Measurements from ENCODE around the gene HOXB1. TPM values are rescaled to one million over a fixed set of nuclear protein-coding genes. Genes with fewer than 3 reads are reported as not detected.

HOXB1 gene
- total RNA-seq, 2 experiments from 2014 or later, result not detected

- no peak for DNase-seq
- H3K4me3 Mint-ChIP-seq, result no peak overlapping the region
- peaks cover 21% of the 10 kb centered on the region for H3K27me3 Mint-ChIP-seq
- no peak overlapping the region for H3K27ac Mint-ChIP-seq
- peaks cover 22% of the 10 kb centered on the region for H3K4me1 Mint-ChIP-seq
- no peaks in the 10 kb centered on the region for H3K36me3 Mint-ChIP-seq
- no peaks in the 10 kb centered on the region for H3K9me3 Mint-ChIP-seq
These were observed 21.0 kb upstream of the HOXB1 start for GRCh38 chr17:48551596-48552465.

DNA sequence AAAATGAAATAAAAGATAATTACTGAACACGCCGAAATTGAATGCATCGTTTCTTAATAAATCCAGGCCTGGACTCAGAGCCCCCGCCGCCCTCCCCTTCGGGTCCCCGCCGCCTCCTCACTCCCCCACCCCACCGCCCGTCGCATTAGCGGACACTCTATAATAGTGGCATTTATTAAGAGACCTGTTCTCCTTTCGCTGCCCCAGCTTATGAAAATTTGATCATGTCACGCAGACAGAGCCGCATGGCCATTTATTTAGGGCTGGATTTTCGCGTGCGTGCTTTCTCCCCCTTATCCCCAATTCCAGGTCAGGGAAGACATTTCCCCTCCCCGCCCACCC, 20.4 kb upstream of the HOXB1 start:
- H3K4me1 Mint-ChIP-seq, result peaks cover 29% of the 10 kb centered on the region
- no peak overlapping the region for H3K27ac Mint-ChIP-seq
- no peak overlapping the region for H3K4me3 Mint-ChIP-seq
- H3K9me3 Mint-ChIP-seq, result no peaks in the 10 kb centered on the region
- H3K27me3 Mint-ChIP-seq, result peaks cover 16% of the 10 kb centered on the region
- H3K36me3 Mint-ChIP-seq, result no peaks in the 10 kb centered on the region
- no peak for DNase-seq

GRCh38 chr17:48550502-48551213, 19.8 kb upstream of the HOXB1 start:
- Mint-ChIP-seq H3K36me3 (no peaks in the 10 kb centered on the region), H3K27ac (no peak overlapping the region), H3K4me3 (no peak overlapping the region), H3K4me1 (peaks cover 30% of the 10 kb centered on the region), H3K27me3 (peaks cover 11% of the 10 kb centered on the region), H3K9me3 (no peaks in the 10 kb centered on the region)
- DNase-seq, result no peak

- DNase-seq, result no peak
- Mint-ChIP-seq H3K9me3 (no peaks in the 10 kb centered on the region), H3K4me1 (peaks cover 33% of the 10 kb centered on the region), H3K27me3 (peaks cover 12% of the 10 kb centered on the region), H3K4me3 (no peak overlapping the region), H3K27ac (no peak overlapping the region), H3K36me3 (no peaks in the 10 kb centered on the region)
These were observed 19.2 kb upstream of the HOXB1 start for GRCh38 chr17:48549914-48550501.

GRCh38 chr17:48549281-48549630, 18.4 kb upstream of the HOXB1 start:
- H3K4me3 Mint-ChIP-seq, result no peak overlapping the region
- H3K27ac Mint-ChIP-seq, result no peak overlapping the region
- H3K27me3 Mint-ChIP-seq, result peaks cover 6% of the 10 kb centered on the region
- no peaks in the 10 kb centered on the region for H3K36me3 Mint-ChIP-seq
- H3K4me1 Mint-ChIP-seq, result peaks cover 34% of the 10 kb centered on the region
- no peaks in the 10 kb centered on the region for H3K9me3 Mint-ChIP-seq
- DNase-seq, result no peak

- H3K9me3 Mint-ChIP-seq, result no peaks in the 10 kb centered on the region
- peak overlapping the region; percentile 81 for H3K27ac Mint-ChIP-seq
- DNase-seq, result no peak
- peaks cover 34% of the 10 kb centered on the region for H3K4me1 Mint-ChIP-seq
- H3K36me3 Mint-ChIP-seq, result no peaks in the 10 kb centered on the region
- peaks cover 5% of the 10 kb centered on the region for H3K27me3 Mint-ChIP-seq
- H3K4me3 Mint-ChIP-seq, result peak overlapping the region; percentile 59
These were observed 17.9 kb upstream of the HOXB1 start for GRCh38 chr17:48548523-48549280.

- no peaks in the 10 kb centered on the region for H3K9me3 Mint-ChIP-seq
- H3K27me3 Mint-ChIP-seq, result peaks cover 5% of the 10 kb centered on the region
- H3K36me3 Mint-ChIP-seq, result no peaks in the 10 kb centered on the region
- H3K4me1 Mint-ChIP-seq, result peaks cover 34% of the 10 kb centered on the region
- peak overlapping the region; percentile 59 for H3K4me3 Mint-ChIP-seq
- H3K27ac Mint-ChIP-seq, result peak overlapping the region; percentile 81
- DNase-seq, result peak; percentile 42
These were observed 17.2 kb upstream of the HOXB1 start for GRCh38 chr17:48547808-48548522.

DNA sequence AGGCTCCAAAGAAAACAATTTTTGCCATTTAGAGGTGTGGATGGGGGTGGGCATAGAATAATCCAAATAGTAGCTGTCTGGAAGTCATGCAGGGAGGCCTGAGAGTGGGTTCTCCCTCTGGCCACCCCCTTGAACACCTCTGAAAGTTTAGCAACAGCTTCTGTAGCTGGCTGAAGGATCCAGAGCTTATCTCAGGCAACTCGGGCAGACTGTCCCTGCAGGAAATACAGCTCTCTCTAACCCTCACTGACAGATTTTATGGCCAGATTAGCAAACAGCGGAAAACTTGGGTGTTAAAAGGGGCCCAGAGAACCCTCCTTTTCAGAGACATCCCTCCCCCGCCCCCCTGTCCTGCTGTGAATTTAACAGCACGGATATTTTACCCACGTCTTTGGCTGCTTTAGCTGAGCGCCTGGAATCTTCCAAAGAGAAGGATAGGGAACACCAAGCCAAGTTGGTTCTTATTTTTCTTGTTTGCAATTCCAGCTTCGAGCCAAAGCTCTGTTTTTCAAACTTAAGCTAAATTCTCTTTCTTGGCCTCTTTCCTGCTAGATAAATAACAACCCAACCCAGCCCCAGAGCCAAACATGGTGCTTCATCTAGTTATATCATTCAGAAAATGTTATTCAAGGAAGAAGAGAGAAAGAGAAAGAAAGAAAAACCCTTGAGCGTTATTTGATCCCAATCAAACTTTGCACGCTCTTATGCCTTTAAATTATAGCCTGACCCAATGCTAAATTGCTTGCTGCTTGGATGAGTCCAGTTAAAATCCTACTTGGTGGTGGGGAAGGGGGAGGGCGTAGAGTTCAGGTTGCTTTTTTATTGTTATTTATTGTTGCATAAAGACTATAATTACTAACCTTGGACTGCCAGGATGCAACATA, 16.4 kb upstream of the HOXB1 start:
- Mint-ChIP-seq H3K27me3 (peaks cover 7% of the 10 kb centered on the region), H3K4me1 (peaks cover 35% of the 10 kb centered on the region), H3K27ac (peak overlapping the region; percentile 81), H3K36me3 (peaks cover 5% of the 10 kb centered on the region), H3K4me3 (peak overlapping the region; percentile 59), H3K9me3 (no peaks in the 10 kb centered on the region)
- DNase-seq, result no peak

DNA sequence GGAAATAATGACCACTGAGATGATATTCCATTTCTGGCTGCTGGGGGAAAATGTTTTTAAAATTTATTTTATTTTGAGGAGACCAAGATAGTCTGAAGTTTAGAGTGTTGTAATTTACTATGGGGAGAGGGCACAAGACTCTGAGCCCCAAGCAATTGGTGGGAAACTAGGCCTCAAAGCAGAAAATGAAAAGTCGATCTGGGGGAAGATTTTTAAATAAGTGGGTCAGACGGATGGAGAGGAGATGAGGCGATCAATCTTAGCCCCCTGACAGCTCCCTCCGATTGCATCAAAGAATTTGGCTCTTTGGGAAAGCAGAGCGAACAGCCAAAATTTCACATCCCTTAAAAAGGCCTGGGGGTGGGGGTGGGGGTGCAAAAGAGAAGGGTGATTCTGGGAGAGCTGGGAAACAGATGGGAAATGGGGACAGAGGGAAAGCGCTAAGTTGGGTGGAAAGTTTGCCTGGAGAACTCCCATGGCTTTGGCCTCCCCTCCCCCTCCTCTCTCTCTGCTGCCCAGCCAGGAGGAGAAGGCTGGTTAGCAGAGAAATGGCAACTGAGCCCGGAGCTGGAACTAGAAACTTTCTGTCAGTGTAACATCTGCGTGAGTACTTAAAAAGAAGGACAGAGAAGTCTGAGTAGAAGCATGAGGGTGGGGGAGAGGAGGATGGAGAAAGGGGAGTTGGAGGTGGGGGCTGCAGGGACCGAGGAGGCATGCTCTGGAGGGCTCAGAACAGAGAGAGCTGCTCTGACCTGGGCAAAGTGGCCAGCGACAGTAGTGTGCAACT, 15.5 kb upstream of the HOXB1 start:
- H3K4me3 Mint-ChIP-seq, result peak overlapping the region; percentile 9
- H3K4me1 Mint-ChIP-seq, result peaks cover 40% of the 10 kb centered on the region
- no peak for DNase-seq
- no peaks in the 10 kb centered on the region for H3K9me3 Mint-ChIP-seq
- peaks cover 10% of the 10 kb centered on the region for H3K36me3 Mint-ChIP-seq
- H3K27me3 Mint-ChIP-seq, result peaks cover 13% of the 10 kb centered on the region
- peak overlapping the region; percentile 81 for H3K27ac Mint-ChIP-seq

GRCh38 chr17:48545539-48545938, 14.7 kb upstream of the HOXB1 start:
- Mint-ChIP-seq H3K27ac (peak overlapping the region; percentile 48), H3K36me3 (peaks cover 10% of the 10 kb centered on the region), H3K9me3 (no peaks in the 10 kb centered on the region), H3K4me3 (peak overlapping the region; percentile 85), H3K4me1 (peaks cover 43% of the 10 kb centered on the region), H3K27me3 (peaks cover 13% of the 10 kb centered on the region)
- DNase-seq, result no peak

DNA sequence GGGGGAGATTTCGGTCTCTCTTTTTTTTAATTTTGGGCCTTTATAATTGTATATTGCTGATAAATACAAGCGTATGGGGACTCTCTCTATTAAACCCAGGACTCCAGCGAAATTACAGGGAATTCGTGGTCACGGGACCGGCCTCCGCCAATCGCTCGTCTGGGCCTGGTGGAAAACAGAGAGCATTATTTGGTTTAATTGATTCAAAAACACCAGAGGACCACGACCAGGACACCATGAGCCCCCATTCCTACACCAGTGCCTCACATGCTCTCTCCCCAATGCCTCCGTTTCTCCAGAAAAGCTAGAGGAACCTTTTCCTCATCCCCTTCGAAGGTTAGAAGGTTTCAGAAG, 14.2 kb upstream of the HOXB1 start, which contains the start of gene HOXB2:
Gene HOXB2 (minus strand): TSS at position 88 of the 354 bp plus-strand sequence. CDS start 198 bp downstream, outside the sequence.
- Mint-ChIP-seq H3K36me3 (peaks cover 10% of the 10 kb centered on the region), H3K27ac (peak within 1 kb of the TSS; percentile 86), H3K4me1 (peaks cover 48% of the 10 kb centered on the region), H3K4me3 (peak within 1 kb of the TSS; percentile 85), H3K27me3 (peaks cover 13% of the 10 kb centered on the region), H3K9me3 (no peaks in the 10 kb centered on the region)
- no peak for DNase-seq

GRCh38 chr17:48544349-48545021, 13.7 kb upstream of the HOXB1 start:
- Mint-ChIP-seq H3K36me3 (peaks cover 10% of the 10 kb centered on the region), H3K4me3 (peak overlapping the region; percentile 85), H3K9me3 (no peaks in the 10 kb centered on the region), H3K27ac (peak overlapping the region; percentile 86), H3K4me1 (peaks cover 50% of the 10 kb centered on the region), H3K27me3 (peaks cover 13% of the 10 kb centered on the region)
- DNase-seq, result peak; percentile 53

All from activated naive CD8-positive, alpha-beta T cell treated with anti-CD3 and anti-CD28 coated beads for 36 hours (primary cell).